Erythroblast (primary cell): Measurements from ENCODE around the gene MAPK4.

Source experiments
- DNase-seq, 2 experiments: peaks; one replicate each; lab custom pipeline; 2025; lab: John Stamatoyannopoulos, UW
- GATA1 ChIP-seq: IDR thresholded peaks from 2 replicates; pipeline ENCODE4 v1.6.1; 2011; ENCODE audit warnings: low read depth, mild to moderate bottlenecking, control low read depth, low read length, moderate library complexity
- POLR2A ChIP-seq: IDR thresholded peaks from 2 replicates; pipeline ENCODE4 v1.6.1; 2011; ENCODE audit warnings: mild to moderate bottlenecking, low read length

MAPK4 gene

GRCh38 chr18:50662177-50662576 is 102.3 kb downstream of the MAPK4 start:
- TF ChIP-seq POLR2A (no peak), GATA1 (no peak)
- DNase-seq: peak; percentile 50 to 63

DNA sequence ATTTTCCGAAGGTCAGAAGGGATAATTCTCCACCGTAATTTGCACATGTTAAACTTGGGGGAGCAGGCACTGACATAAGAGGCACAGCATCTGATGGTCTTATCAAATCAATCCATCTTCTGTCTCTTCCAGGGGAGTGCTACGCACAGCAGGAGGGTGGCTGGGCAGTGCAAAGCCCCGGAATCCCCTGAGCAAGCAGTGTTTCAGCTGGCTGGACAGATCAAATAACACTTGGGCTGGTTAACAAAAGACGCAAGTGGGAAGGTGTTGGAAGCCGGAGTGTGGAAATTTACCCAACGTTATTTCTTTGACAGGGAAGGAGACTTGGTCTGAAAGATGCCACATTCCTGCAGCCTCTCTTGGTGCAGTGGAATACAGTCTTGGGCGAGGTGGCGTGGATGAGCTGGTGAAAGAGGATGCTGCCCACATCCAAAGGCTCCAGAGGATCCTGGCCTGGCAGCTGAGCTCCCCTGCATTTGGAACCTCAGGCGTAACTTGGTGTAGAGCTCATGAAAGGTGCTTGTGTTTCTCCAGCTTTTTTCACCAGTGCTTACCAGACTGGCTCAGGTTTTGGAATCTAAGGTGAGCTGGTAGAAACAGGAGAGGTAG is 103.0 kb downstream of the MAPK4 start:
- TF ChIP-seq POLR2A (no peak), GATA1 (no peak)
- no peak for DNase-seq

GRCh38 chr18:50663626-50664441 is 103.9 kb downstream of the MAPK4 start:
- TF ChIP-seq GATA1: no peak
- TF ChIP-seq POLR2A: no peak
- DNase-seq: no peak

- TF ChIP-seq GATA1: no peak
- TF ChIP-seq POLR2A: no peak
- DNase-seq: no peak
These were observed 105.1 kb downstream of the MAPK4 start for GRCh38 chr18:50665015-50665414.

- no peak for TF ChIP-seq POLR2A
- no peak for TF ChIP-seq GATA1
- no peak for DNase-seq
These were observed 105.6 kb downstream of the MAPK4 start for GRCh38 chr18:50665519-50665918.

DNA sequence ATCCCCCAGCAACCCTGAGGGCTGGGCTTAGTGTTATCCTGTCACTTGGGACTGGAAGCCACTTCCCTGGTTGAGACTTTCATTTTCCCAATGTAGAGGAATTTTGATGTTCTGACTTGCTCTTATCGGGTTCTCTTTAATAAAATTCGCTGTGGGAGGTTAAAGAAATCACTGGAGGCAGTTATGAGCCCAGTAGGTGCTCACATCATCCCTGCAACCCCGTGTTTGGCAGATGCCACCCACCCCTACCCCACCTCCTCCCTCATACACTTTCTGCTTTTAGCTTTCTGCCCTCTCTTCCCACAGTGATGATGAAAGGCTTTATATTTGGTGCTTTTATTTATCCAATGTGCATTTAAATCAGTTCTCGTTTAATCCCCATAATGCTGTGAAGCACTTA is 106.6 kb downstream of the MAPK4 start:
- TF ChIP-seq GATA1 (no peak), POLR2A (no peak)
- no peak for DNase-seq

- no peak for TF ChIP-seq GATA1
- no peak for TF ChIP-seq POLR2A
- DNase-seq: no peak
These were observed 111.5 kb downstream of the MAPK4 start for GRCh38 chr18:50671376-50671775.

DNA sequence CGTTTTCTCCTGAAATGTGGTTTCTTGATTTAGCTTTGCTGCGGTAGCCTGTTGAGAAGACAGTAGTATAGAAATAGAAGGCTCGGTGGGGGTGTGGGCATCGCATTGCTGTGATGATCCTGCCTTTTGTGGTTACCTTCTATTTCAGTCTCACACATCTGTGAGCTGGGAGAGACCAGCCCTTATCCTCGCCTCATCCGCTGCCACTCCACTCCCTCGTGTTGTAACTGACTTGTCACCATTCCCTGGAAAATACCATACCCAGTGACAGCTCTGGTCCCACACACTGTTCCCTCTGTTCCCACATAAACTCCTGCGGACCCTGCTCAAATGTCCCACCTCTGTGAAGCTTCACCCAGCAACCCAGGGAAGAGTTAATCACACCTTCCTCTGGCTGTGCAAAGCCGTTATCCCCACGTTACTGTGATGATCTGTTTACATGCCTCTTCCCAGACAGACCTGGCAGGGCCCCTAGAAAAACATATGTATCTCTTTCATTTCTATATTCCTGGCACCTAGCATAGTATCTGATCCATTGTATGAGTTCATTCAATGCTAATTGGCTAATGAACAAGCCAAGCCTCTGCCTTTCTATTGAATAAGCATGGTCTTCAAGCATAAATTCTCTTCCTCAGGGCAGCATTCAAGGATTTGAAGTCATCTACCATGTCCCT is 114.6 kb downstream of the MAPK4 start:
- TF ChIP-seq GATA1: no peak
- no peak for TF ChIP-seq POLR2A
- DNase-seq: no peak

DNA sequence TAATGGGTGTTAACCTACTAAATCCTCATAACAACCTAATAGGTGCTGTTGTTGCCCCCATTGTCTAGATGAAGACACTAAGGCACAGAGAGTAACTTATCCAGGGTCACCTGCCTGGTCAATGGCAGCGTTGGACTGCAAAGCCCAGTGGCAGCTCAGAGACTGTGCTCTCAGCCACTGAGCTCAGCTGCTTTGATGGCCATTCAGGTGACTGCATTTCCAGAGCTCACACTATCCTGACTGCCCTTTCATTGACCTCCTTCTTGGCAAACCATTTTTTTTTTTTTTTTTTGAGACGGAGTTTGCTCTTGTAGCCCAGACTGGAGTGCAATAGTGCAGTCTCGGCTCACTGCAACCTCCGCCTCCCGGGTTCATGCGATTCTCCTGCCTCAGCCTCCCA is 115.2 kb downstream of the MAPK4 start:
- no peak for TF ChIP-seq POLR2A
- TF ChIP-seq GATA1: no peak
- no peak for DNase-seq

DNA sequence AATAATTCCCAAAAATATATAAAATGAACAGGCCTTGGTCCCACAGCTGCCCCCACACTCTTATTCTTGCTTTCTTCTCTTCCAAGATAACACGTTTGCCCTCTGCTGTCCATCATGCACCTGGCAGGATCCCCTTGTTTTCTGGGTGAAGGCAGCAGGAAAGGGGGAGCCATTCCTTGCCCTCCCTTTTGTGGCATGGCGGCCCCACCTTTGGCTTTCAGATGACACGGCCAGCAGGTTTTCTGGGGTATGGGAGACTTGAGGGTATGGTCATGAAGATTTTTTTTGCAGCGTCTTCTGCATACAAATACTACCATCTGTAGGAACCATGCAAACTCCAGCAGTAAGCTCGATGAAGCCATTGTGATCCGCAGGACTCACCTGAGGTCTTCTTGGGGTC is 118.8 kb downstream of the MAPK4 start:
- no peak for DNase-seq
- TF ChIP-seq POLR2A (no peak), GATA1 (no peak)

GRCh38 chr18:50679056-50679455 is 119.2 kb downstream of the MAPK4 start:
- TF ChIP-seq GATA1 (no peak), POLR2A (no peak)
- no peak for DNase-seq

- TF ChIP-seq GATA1 (no peak), POLR2A (no peak)
These were observed 119.8 kb downstream of the MAPK4 start for GRCh38 chr18:50679656-50680055.

GRCh38 chr18:50680966-50681365 is 121.1 kb downstream of the MAPK4 start:
- DNase-seq: no peak
- TF ChIP-seq POLR2A (no peak), GATA1 (no peak)

More at GRCh38 chr18:50679656-50680055, 119.8 kb downstream of the MAPK4 start:
- DNase-seq: no peak

- no peak for DNase-seq
- TF ChIP-seq POLR2A (no peak), GATA1 (no peak)
These were observed 123.0 kb downstream of the MAPK4 start for GRCh38 chr18:50682852-50683251.
